Stimulated activated CD4-positive, alpha-beta T cell treated with anti-CD3 and anti-CD28 coated beads, Interleukin-2, amount 100 ng/mL, for 24 hours (primary cell): ENCODE results near the gene TBC1D8B.
"Not testable (repeated sequence)": the region's sequence is repeated elsewhere in the genome, so short reads cannot be mapped to it uniquely, and the experiment has no call there.

ENCODE experiments used
- DNase-seq, 2 donors: peaks; one replicate each; pipeline ENCODE4 v3.0.0-alpha.2; 2020

TBC1D8B gene

GRCh38 chrX:106802388-106803275, at the start of gene TBC1D8B:
Gene TBC1D8B (plus strand): TSS chrX:106802673. CDS start chrX:106802854, 181 bp downstream.
- DNase-seq = peak; percentile 18 to 22

- DNase-seq = not testable (repeated sequence)
Measured at GRCh38 chrX:106769288-106769687, 33.2 kb upstream of the TBC1D8B start.

GRCh38 chrX:106774981-106775380, 27.5 kb upstream of the TBC1D8B start:
- DNase-seq = no peak

DNA sequence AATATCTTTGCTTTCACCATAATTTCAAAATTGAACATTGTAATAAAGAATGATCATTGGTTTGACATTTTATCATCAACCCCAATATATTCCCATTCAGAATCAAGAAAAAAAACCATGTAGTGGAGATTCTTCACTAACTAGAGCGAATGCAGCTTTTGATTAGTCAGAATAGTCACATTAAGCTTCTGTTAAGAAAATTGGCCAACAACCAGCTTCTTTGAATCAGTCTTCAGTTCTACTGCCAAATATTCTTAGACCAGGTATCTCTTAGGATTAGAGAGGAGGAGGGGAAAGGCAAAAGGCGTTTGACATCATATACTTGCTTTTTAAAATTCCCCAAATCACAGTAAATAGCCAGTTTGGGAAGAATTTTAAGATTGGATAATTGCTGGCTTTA, 22.2 kb upstream of the TBC1D8B start:
- no peak for DNase-seq

GRCh38 chrX:106780664-106781377, 21.7 kb upstream of the TBC1D8B start:
- DNase-seq = no peak

- DNase-seq = no peak
Measured at GRCh38 chrX:106783716-106784115, 18.8 kb upstream of the TBC1D8B start.

DNA sequence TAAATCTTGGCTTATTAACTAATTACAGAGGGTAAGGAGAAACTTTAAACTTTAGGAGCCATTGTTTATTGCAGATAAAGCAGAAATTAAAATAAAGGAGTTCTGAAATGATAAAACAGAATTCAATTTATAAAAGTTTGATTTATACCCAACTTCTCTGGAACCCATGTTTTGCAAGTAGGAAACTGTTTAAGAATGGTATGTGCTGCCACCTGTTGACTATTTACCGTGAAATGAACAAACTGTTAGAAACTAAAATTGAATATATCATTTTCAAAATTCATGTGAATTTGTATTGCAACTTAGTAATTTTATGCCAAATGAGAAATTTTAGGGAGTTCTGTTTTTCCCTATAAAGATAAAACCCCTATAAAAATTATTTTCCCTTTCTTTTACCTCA, 11.0 kb upstream of the TBC1D8B start:
- DNase-seq = no peak

DNA sequence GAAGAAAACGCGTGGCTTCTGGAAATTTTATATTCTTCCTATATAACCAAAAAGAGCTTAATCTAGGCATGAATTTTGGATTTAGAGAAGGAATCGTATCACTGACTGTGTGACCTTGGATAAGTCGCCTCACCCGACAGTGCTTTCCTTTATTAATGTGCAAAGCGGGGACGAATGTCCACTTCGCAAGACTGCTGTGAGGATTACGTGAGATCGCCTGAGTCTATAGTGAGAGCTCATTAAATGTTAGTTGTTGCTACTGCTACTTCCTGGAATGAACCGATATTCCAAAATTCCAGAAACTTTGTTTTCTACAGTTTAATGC, 448 bp upstream of the TBC1D8B start:
- DNase-seq = no peak

- DNase-seq = no peak
Measured at GRCh38 chrX:106811131-106811910, 8.8 kb downstream of the TBC1D8B start.

DNA sequence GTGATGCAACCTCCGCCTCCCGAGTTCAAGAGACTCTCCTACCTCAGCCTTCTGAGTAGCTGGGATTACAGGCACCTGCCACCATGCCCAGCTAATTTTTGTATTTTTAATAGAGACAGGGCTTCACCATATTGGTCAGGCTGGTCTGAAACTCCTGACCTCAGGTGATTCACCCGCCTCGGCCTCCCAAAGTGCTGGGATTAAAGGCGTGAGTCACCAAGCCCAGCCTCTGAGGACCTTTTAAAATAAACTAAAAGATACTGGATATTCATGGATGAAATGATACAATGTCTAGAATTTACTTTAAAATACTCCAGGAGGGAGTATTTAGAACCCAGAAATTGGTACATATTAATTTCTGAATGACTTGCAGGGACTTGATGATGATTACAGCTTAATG, 10.5 kb downstream of the TBC1D8B start:
- not testable (repeated sequence) for DNase-seq

DNA sequence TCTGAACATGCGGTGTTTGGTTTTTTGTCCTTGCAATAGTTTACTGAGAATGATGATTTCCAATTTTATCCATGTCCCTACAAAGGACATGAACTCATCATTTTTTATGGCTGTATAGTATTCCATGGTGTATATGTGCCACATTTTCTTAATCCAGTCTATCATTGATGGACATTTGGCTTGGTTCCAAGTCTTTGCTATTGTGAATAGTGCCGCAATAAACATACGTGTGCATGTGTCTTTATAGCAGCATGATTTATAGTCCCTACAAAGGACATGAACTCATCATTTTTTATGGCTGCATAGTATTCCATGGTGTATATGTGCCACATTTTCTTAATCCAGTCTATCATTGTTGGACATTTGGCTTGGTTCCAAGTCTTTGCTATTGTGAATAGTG, 11.6 kb downstream of the TBC1D8B start:
- not testable (repeated sequence) for DNase-seq

DNA sequence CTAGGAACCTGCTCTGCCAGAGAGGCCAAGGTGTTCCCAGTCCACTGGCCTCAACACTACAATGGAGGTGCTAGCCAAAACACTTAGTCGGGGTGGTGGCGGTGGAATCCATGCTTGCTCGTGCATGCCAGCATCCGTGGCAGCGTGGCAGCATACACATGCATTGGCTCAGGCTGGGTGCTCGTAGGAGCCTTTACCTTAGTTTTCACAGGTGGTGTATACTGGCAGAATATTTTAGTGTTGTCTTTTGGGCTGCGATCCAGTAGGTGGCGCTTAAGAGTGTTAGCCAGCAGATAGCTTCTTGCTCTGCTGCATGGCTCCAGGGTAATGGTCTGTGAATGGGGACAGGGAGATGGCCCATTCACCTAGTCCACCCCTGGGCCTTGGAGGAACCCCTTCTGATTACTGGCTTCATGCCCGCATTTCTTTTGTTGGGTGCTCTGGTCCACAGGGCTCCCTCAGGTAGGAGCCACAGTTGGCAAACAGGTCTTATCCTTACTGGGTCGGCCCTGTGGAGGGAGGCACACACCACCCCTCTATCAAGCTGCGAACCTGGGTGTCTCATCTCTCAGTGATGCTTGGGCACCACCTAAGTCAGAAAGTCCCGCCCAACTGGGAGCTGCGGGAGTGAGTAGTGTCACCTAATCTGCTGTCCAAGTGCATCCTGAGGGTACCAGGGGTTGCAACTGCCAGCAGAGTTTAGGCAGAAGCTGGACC, 60.7 kb downstream of the TBC1D8B start:
- peak; percentile 10 to 17 for DNase-seq

DNA sequence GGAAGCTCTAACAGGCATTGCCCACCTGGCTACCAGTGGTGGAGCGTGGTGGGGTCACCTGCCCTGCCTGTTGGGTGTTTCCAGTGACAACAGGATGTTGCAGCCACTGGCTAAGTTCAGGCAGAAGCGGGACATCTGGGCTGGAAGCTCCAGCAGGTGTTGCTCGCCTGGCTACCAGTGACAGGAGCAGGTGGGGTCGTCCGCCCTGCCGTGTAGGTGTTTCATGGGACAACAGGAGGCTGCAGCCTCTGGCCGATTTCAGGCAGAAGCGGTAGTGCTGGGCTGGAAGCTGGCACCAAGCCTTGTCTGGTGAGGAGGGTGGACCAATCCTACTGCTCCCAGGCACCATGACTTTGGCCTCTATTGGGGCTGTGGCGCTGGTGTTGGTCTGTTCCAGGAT, 61.2 kb downstream of the TBC1D8B start:
- DNase-seq = no peak

- not testable (repeated sequence) for DNase-seq
Measured at GRCh38 chrX:106872796-106873195, 70.3 kb downstream of the TBC1D8B start.

DNA sequence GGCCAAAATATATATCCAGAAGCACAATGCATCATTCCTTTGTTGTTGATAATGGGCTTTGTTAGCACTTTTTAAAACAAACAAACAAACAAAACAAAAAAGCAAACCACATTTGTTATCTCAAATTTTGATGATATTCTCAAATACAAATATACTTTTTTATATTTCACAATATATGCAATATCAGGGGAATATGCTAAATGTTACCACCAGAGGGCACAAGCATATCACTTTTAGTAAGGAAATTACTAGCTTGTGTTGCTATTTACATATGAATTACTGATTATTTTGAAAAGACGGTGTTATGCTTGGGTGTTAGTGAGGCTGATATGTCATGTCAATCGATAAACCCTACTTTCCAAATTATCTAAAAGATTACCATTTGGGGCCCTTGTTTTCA, 71.6 kb downstream of the TBC1D8B start:
- no peak for DNase-seq

DNA sequence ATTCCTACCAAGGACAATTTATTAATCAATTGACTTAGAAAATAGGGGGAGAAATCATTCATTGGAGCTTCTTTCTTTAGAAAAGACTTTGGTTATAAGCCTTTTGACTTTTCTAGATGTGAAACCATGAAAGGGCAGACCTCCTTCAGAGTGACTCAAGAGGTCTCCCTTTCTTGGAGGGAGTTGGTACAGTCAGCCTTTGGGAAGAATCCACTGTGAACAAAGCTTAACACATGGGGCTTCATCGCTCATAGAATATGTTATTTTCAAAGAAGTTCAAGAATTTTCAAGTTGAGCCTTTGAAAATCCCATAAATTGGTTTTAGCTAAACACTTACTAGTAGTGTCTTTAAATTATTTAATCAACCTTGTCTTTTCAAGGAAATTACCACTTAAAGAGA, 72.7 kb downstream of the TBC1D8B start:
- no peak for DNase-seq

DNA sequence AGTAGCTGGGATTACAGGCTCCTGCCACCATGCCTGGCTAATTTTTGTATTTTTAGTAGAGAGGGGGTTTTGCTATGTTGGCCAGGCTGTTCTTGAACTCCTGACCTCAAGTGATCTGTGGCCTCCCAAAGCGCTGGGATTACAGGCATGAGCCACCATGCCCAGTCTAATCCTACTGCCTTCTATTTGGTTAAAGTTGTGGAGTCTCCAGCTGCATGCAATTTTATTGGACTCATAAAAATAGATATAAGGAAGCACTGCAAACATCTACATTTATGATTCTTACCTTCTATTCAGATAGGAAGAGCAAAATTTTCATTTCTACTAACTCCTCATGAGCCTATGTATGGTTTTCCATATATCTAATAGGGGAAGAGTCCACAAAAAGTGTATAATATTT, 87.0 kb downstream of the TBC1D8B start:
- no peak for DNase-seq

DNA sequence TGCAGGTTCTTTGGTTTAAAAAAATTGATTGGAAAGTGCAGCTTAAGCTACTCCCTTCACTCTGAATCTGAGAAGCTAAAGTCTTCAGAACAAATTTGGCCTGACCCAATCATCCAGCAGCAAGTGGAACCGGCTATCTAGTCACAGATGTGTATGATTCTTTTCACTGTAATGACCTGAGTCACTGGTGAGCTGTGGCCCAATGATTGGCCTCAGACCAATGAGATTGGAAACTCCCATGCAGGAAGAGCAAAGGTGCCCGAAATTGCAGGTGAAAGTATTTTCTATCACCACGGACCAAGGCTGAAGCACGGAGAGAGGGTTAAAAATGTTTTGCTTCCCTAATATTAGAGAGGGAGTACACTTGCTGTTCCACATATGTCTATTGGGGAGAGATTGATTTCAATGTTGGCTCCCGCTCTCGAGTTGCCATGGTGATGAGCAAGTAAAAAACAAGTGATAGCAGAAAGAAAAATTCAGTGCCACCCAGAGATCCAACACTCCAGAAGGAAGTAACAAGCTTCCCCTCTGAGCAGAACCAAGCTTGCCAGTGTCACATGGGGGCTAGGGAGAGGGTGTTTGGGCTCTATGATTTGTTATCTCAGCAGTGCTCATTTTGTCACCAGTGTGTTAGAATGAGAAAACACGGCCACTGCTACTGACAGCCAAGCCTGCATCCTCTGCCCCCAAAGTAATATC, 89.4 kb downstream of the TBC1D8B start:
- DNase-seq = no peak

- peak; percentile 46 to 49 for DNase-seq
Measured at GRCh38 chrX:106894392-106894909, 92.0 kb downstream of the TBC1D8B start.

DNA sequence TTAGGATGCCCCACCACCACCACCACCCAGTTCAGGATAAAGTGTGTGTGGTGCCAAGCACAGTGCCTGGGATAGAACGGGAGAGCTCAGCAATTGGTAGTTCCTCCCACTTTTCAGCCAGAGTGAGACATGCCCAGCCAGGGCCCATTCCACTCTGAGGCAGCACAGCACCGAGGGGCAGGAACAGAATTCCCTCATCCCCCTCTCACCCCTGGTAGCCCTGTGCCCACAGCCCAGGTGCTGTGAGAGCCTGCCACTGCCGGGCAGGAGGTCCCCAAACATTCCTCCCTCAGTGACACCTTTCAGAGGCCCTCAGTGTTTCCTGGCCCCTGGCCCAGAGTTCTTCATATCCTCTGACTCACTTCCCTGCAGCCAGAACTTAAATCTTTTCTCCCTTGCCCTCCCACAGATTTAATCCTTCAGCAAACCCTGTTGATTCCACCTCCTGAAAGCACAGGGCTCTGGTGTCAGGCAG, 92.5 kb downstream of the TBC1D8B start:
- no peak for DNase-seq

- DNase-seq = no peak
Measured at GRCh38 chrX:106897259-106897658, 94.8 kb downstream of the TBC1D8B start.

DNA sequence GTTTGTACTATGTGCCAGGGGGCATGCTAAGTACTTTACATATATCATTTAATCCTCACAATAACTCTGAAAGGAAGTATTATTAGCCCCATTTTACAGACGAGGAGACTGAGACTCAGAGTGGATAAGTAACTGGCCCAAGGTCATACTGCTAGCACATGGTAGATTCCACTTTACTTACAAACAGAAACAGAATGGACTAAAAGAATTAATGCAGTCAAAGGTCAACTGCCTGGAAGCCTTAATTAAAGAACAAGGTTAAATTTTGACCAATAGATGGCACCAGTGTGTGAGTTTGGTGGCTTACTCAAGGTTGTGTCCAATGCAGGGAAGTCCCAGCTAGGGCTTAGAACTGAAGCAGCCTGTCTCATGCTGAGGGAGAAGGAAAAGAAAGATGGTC, 96.0 kb downstream of the TBC1D8B start:
- DNase-seq = no peak
